ENCODE results near the gene CDC25C. TPM values are rescaled to one million over a fixed set of nuclear protein-coding genes. Genes with fewer than 3 reads are reported as not detected.

CDC25C gene
- total and polyA plus RNA-seq, 9 of the 15 experiments (the other 6 are each of a cell fraction or from before 2014, with no cell fraction given), result 19.1 to 63.7 (median 31.9) TPM

DNA sequence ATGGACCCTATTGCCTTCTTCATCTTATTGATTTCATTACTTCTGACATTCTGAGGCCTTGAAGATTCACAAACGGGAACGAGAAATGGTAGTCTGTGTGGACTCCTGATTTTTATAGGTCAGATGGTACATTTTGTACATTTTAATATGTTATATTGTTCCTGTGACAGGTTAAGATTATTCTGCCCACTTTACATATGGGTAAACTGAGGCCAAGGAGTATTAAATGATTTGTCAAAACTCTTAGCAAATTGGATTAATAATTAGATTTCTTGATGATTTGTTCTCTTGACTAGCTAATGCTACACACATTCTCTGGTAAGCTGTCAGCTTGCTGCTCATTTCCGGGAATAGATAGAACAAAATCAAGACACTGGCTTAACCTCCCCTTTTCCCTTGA lies 8.4 kb upstream of the CDC25C start:
- Histone ChIP-seq H3K27ac (ENCODE audit: extremely low read depth, low read depth, low read length) (0 out of 3 replicates have a peak overlapping the region, but pooled peaks have one; percentile 97), H3K9me1 (ENCODE audit: control insufficient read depth, insufficient read depth, low read length) (peaks cover 5% of the 10 kb centered on the region), H3K4me2 (ENCODE audit: insufficient read depth, low read length) (peak overlapping the region; percentile 99), H3K4me1 (replicated peaks in 1 of 2; ENCODE audit: control insufficient read depth in 2 of 2, insufficient read depth in 2 of 2, low read length in 2 of 2) (peaks cover 9 to 28% of the 10 kb centered on the region in 2 experiments), H3K4me3 (peak overlapping the region; percentile 63; the same call in 1 of the 2 replicates), H3K9me3 (replicated peaks; ENCODE audit: control insufficient read depth, insufficient read depth, low read depth, low read length) (no peaks in the 10 kb centered on the region), H2AFZ (ENCODE audit: low read depth, low read length) (no peak overlapping the region), H3K27me3 (ENCODE audit: control insufficient read depth in 2 of 2, insufficient read depth in 2 of 2, low read length in 2 of 2) (no peaks in the 10 kb centered on the region), H3K79me2 (ENCODE audit: control insufficient read depth, insufficient read depth, low read length) (peaks cover 39% of the 10 kb centered on the region), H3K9ac (ENCODE audit: insufficient read depth in 1 of 2, low read depth in 2 of 2, low read length in 2 of 2) (peak overlapping the region; percentile 91 to 96; a peak in 1 of 4 replicates), H4K20me1 (replicated peaks; ENCODE audit: control insufficient read depth, insufficient read depth, low read length) (0 out of 2 replicates have a peak, but pooled peaks cover 7% of the 10 kb centered on the region), H3K36me3 (ENCODE audit: control insufficient read depth, insufficient read depth, low read length) (peaks cover 48% of the 10 kb centered on the region)
- 68% methylated on average over 3 of the region's 3 CpGs for WGBS (ENCODE audit: insufficient coverage, low coverage, missing lambda C conversion rate)
- no peak for FAIRE-seq
- no peak for DNase-seq (ENCODE audit: extremely low read depth in 1 of 4, low spot score in 3 of 4)
- ChIA-PET POLR2A (interaction anchor here (0.6 to 7.9 kb wide), 20 partner anchors 9 to 161 kb away, joined by 3 to 416 read pairs (median 4); partner anchors contain the start of genes BRD8, CDC23, CDC25C and KDM3B), CTCF (ENCODE audit: low intra/inter-chr PET ratio) (interaction anchor here (5.4 kb wide), 1 partner anchor 13 kb away, joined by 31 read pairs; the partner anchor contains the start of gene KDM3B)
- no peak for TF ChIP-seq NR2C2 (CRISPR knock-in tag; IDR thresholded peaks at IDR 0.05)
- TF ChIP-seq NR2C2 (tag; IDR thresholded peaks at IDR 0.05), result 0 out of 2 replicates have a peak, but pooled peaks have one; percentile 17
- TF ChIP-seq KDM1A (IDR thresholded peaks at IDR 0.05), result peak in 1 of 2 experiments; percentile 29; a peak in 1 of 4 replicates
- TF ChIP-seq, protein P1, sequence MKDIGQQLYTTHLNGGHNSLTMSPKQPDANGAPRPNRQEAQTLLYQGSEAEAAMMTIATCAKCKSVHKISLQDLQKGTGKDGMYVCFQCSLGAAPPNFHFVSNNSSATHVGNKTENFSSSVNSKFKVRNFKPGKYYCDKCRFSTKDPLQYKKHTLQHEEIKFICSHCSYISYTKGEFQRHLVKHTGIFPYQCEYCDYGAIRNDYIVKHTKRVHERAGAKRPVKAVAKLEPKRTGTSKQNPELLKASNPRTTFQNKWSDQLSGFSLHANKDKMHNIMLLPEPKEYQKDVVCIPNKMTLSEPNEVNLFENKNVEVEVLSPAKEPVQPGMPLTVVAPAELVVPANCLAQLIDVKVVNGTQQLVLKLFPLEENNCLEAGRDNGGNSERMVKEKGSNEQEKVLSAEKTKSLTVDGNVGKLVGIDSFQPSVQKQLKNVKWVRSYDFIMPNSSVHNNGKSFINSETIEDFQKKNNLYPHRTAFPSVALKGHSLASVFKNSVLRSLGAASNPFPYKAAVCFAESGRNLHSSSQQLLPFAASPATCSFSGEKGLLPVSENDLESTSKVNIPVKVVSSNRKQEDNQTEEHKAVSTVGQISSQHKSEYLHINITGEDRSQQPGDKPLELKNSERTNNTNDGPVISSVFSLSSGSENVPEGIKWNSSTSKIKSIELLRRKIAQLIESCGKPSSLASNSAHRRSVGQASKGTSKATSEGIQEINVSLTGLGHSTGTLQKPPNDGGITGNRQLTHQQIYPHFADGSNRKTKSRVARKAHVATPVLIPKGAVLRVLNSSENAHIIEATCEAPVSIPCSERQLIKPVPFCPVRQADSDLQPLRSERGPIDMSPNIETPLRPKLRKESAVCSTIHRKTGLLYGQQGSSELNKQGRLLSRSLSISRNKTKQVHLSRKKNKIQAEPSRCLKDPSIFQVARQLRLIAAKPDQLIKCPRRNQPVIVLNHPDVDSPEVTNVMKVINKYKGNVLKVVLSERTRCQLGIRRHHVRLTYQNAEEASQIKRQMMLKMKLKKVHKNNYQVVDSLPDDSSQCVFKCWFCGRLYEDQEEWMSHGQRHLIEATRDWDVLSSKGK (CRISPR knock-in tag; IDR thresholded peaks at IDR 0.05), result no peak
- TF ChIP-seq RBM25 (IDR thresholded peaks at IDR 0.05; ENCODE audit: low read depth, low read length, severe bottlenecking), result peak; percentile 83
- no peak for TF ChIP-seq SETDB1 (IDR thresholded peaks at IDR 0.05; ENCODE audit: low read length)
- TF ChIP-seq BCOR (IDR thresholded peaks at IDR 0.05), result peak; percentile 69
- intact Hi-C loops (cut with micrococcal nuclease) (no loop called here), in situ Hi-C loops (cut with MboI) (no loop called here)
- BruUV-seq (replicated peaks), result no TSS peak
- ATAC-seq, result no peak

Data from K562 (cell line).